ENCODE results near the gene TRPM3. TPM values are rescaled to one million over a fixed set of nuclear protein-coding genes. Genes with fewer than 3 reads are reported as not detected.

Gene TRPM3
- total RNA-seq, 2 experiments from 2014 or later = not detected

DNA sequence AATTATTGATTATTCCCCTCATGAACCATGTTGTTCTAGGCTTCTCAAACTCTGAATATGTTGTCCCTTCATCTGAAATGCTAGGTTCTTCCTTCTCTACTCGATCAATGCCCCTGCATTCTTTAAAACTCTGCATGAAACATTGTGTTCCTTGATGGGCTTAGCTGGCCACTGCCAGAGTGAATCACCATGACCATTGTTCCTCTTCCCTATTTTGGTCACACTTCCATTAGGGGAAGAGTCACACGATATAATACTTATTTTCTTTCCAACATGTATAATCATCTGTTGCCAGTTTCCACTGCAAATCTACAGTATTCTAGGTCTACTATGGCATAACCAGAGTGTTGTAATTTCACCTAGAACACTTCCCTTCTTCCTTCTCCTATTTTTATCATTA is 247.9 kb downstream of the TRPM3 start:
- Mint-ChIP-seq H3K27ac (no peak overlapping the region), H3K4me3 (no peak overlapping the region), H3K36me3 (no peaks in the 10 kb centered on the region), H3K9me3 (ENCODE audit: low read depth) (no peaks in the 10 kb centered on the region), H3K4me1 (no peaks in the 10 kb centered on the region), H3K27me3 (peaks cover 3% of the 10 kb centered on the region)
- CTCF ChIA-PET = no interaction called here
- no peak for DNase-seq
- ATAC-seq = no peak

DNA sequence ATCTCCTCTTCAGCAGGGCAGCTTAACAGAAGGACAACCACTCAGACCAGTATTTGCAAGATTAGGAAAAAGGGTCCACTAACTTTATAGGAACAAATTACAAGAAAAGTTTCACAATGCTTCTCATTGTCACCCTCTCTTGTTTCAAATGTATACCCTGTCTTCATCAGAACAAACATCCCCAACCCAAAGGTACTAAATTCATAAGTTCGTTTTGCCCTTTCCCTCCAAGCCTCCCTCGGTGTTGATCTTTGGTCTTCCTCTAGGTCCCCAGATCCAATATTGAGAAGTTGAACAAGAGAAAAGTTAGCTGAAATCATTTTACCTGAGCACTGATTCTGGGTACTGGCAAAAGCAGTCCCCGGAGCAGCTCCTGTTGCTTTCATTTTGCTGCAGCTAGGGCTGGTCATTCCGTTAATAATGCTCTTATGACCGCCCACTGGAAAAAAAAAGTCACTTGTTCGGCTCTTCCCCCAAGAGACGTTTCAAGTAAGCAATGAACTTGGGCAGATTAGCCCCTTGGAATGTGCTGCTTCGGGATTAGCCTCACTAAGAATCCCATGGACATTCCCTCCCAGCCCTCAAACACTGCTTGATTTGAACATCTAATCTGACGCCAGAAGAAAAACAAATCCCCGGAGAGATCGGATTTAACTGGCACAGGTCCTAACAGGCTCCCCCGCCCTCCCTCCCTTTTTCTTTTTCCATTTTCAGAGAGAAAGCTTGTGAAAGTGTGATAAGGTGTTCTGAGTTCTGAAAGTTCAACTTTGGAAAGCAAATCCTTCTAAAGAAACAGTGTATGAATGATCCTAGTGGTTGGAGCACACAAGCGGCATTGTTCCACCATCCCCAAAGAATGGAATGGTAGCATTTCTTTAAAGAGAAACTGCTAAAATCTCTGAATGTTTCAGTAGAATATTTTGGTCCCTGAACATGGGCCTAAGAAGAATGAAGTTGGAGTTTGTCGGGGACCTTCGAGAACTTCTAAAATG is 252.5 kb downstream of the TRPM3 start:
- Mint-ChIP-seq H3K36me3 (no peaks in the 10 kb centered on the region), H3K4me1 (no peaks in the 10 kb centered on the region), H3K4me3 (no peak overlapping the region), H3K27me3 (peaks cover 3% of the 10 kb centered on the region), H3K27ac (no peak overlapping the region), H3K9me3 (ENCODE audit: low read depth) (no peaks in the 10 kb centered on the region)
- ATAC-seq (no peak), DNase-seq (no peak)
- CTCF ChIA-PET = no interaction called here

DNA sequence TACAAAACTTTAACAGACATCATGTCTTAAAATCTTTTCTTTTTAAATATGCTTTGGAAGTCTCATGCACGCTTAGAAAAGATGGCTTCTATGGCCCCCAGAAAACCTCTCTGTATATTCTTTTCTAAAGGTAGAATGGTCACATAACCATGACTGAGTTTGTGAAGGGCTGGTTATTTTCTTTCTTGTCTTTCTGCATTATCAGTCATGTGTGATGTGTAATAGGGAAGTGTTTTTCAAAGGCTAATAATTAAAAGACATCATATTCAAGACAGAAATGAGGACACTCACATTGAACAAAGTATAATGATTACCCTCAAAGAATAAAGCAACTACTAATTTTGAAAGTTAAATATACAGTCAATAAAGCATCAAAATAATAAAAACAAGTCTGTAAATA is 253.4 kb downstream of the TRPM3 start:
- no peaks in the 10 kb centered on the region for H3K27me3 Mint-ChIP-seq
- CTCF ChIA-PET = no interaction called here
- ATAC-seq (no peak), DNase-seq (no peak)
- H3K4me1 Mint-ChIP-seq = no peaks in the 10 kb centered on the region
- no peak overlapping the region for H3K4me3 Mint-ChIP-seq
- H3K36me3 Mint-ChIP-seq = no peaks in the 10 kb centered on the region
- no peak overlapping the region for H3K27ac Mint-ChIP-seq
- H3K9me3 Mint-ChIP-seq (ENCODE audit: low read depth) = no peaks in the 10 kb centered on the region

GRCh38 chr9:70865471-70865870 is 255.9 kb downstream of the TRPM3 start:
- H3K27ac Mint-ChIP-seq = no peak overlapping the region
- no peaks in the 10 kb centered on the region for H3K36me3 Mint-ChIP-seq
- H3K4me3 Mint-ChIP-seq = no peak overlapping the region
- ATAC-seq (no peak), DNase-seq (no peak)
- CTCF ChIA-PET = no interaction called here
- no peaks in the 10 kb centered on the region for H3K27me3 Mint-ChIP-seq
- no peaks in the 10 kb centered on the region for H3K9me3 Mint-ChIP-seq (ENCODE audit: low read depth)
- no peaks in the 10 kb centered on the region for H3K4me1 Mint-ChIP-seq

- no peak for ATAC-seq
- H3K9me3 Mint-ChIP-seq (ENCODE audit: low read depth) = no peaks in the 10 kb centered on the region
- no peaks in the 10 kb centered on the region for H3K27me3 Mint-ChIP-seq
- CTCF ChIA-PET = interaction anchor here (1.0 kb wide), 1 partner anchor 37 kb away, joined by 3 read pairs; no protein-coding TSS in a partner anchor
- H3K4me1 Mint-ChIP-seq = no peaks in the 10 kb centered on the region
- H3K36me3 Mint-ChIP-seq = no peaks in the 10 kb centered on the region
- no peak for DNase-seq
- no peak overlapping the region for H3K27ac Mint-ChIP-seq
- no peak overlapping the region for H3K4me3 Mint-ChIP-seq
Observed at GRCh38 chr9:70861797-70862196, 259.6 kb downstream of the TRPM3 start.

DNA sequence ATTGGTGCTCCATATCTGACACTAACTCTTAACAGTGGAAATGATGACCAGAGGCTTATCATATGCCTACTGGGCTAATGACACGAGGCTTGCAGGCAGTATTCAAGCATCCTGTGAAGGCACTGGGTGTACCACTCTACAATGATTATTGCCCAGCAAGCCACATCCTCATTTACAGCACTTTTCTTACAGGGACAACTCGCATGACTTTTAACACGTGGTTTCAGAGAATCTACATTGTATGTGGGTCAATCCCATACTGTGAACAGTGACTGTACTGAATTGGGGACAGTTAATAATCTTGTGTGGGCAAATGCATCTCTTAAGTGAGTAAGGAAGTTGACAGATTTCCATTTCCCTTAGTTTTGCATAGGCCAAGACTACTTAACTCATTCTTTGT is 260.0 kb downstream of the TRPM3 start:
- ATAC-seq (no peak), DNase-seq (no peak)
- Mint-ChIP-seq H3K27ac (no peak overlapping the region), H3K4me1 (no peaks in the 10 kb centered on the region), H3K9me3 (ENCODE audit: low read depth) (no peaks in the 10 kb centered on the region), H3K4me3 (no peak overlapping the region), H3K27me3 (no peaks in the 10 kb centered on the region), H3K36me3 (no peaks in the 10 kb centered on the region)
- CTCF ChIA-PET = no interaction called here

DNA sequence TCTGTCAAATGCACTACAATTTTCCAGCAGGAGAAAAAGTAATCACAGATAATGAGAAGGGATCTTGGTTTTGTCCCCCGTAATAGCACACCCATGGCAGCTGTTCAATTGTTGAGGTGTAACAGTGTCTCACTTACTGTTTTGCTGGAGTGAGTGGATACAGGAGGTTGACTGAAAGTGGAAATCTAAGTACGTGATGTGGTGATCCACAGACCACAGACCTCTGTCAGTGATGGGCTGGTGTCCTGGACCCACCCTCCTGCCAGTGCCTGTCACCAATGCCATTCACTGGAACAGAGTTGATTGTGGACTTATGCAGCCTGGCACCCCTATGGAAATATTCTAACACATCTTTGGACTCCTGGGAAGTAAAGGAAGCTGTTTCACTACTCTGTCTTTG is 261.7 kb downstream of the TRPM3 start:
- CTCF ChIA-PET = no interaction called here
- Mint-ChIP-seq H3K4me3 (no peak overlapping the region), H3K36me3 (no peaks in the 10 kb centered on the region), H3K4me1 (no peaks in the 10 kb centered on the region), H3K9me3 (ENCODE audit: low read depth) (no peaks in the 10 kb centered on the region), H3K27me3 (no peaks in the 10 kb centered on the region), H3K27ac (no peak overlapping the region)
- ATAC-seq (no peak), DNase-seq (no peak)

DNA sequence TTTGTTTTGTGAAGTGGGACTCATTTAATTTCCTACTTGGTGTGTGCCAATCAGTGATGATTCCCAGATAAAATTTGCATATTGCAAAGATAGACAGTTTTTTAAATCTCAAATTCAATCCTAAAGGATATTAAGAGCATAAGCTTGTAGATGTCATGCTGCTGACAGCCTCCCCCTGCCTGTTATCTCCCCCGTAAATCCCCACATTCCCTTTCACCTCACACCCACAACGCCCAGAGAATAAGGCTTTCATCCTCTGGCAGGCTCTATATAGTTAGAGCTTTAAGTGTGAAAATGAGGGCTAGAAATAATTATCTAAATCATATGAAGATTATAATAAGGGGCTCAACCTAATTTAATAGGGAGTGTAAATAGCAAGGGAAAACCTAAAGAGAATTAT is 265.0 kb downstream of the TRPM3 start:
- DNase-seq (no peak), ATAC-seq (no peak)
- Mint-ChIP-seq H3K4me3 (no peak overlapping the region), H3K36me3 (no peaks in the 10 kb centered on the region), H3K9me3 (ENCODE audit: low read depth) (no peaks in the 10 kb centered on the region), H3K27ac (no peak overlapping the region), H3K27me3 (no peaks in the 10 kb centered on the region), H3K4me1 (no peaks in the 10 kb centered on the region)
- CTCF ChIA-PET = no interaction called here

- H3K4me1 Mint-ChIP-seq = no peaks in the 10 kb centered on the region
- H3K4me3 Mint-ChIP-seq = no peak overlapping the region
- no peak overlapping the region for H3K27ac Mint-ChIP-seq
- DNase-seq (no peak), ATAC-seq (no peak)
- no peaks in the 10 kb centered on the region for H3K9me3 Mint-ChIP-seq (ENCODE audit: low read depth)
- no peaks in the 10 kb centered on the region for H3K27me3 Mint-ChIP-seq
- no peaks in the 10 kb centered on the region for H3K36me3 Mint-ChIP-seq
- CTCF ChIA-PET = no interaction called here
Observed at GRCh38 chr9:70852711-70853240, 268.6 kb downstream of the TRPM3 start.

- H3K27me3 Mint-ChIP-seq = no peaks in the 10 kb centered on the region
- H3K9me3 Mint-ChIP-seq (ENCODE audit: low read depth) = no peaks in the 10 kb centered on the region
- CTCF ChIA-PET = no interaction called here
- no peak overlapping the region for H3K4me3 Mint-ChIP-seq
- no peak for ATAC-seq
- no peak overlapping the region for H3K27ac Mint-ChIP-seq
- H3K4me1 Mint-ChIP-seq = no peaks in the 10 kb centered on the region
- no peaks in the 10 kb centered on the region for H3K36me3 Mint-ChIP-seq
- no peak for DNase-seq
Observed at GRCh38 chr9:70840266-70840665, 281.2 kb downstream of the TRPM3 start.

DNA sequence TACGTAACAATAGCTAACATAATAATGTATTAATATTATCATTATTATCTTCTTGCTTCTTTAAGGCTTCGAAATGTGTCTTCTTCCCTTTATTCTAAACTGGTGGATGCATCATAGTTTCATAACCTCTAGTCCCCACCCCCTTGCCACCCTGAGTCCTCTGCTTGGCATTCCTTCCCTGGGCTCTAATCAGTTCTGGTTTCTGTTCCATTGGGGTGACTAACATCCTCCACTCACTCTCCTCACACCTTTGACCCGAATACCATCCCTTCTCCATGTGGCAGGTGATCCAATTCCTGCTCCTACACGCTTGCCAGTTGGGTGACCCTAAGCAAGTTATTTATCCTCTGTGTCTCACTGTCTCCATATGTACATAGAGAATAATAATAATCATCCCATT is 286.1 kb downstream of the TRPM3 start:
- Mint-ChIP-seq H3K27ac (no peak overlapping the region), H3K4me3 (no peak overlapping the region), H3K9me3 (ENCODE audit: low read depth) (no peaks in the 10 kb centered on the region), H3K27me3 (no peaks in the 10 kb centered on the region), H3K36me3 (no peaks in the 10 kb centered on the region), H3K4me1 (no peaks in the 10 kb centered on the region)
- CTCF ChIA-PET = no interaction called here
- ATAC-seq = no peak
- DNase-seq = no peak

DNA sequence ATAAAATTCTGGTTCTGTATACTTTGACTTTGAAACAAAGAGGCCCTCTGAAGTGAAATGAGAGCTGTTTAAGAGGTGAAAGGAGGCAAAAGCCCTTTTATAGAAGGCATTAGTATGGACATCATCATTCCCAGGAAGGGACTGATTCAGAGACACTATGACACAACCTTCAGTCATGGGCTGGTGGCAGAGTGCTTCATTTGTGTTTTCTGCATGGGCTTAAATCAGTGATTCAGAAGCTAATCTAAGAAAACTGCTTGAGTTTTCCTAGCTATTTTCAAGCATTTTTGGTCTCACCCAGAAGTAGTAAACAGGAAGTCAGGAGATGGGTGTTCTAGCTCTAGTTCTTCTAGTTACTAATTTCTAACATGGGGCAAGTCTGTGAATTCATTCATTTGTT is 288.9 kb downstream of the TRPM3 start:
- Mint-ChIP-seq H3K4me3 (no peak overlapping the region), H3K9me3 (ENCODE audit: low read depth) (no peaks in the 10 kb centered on the region), H3K36me3 (no peaks in the 10 kb centered on the region), H3K27ac (no peak overlapping the region), H3K4me1 (no peaks in the 10 kb centered on the region), H3K27me3 (peaks cover 2% of the 10 kb centered on the region)
- DNase-seq (no peak), ATAC-seq (no peak)
- CTCF ChIA-PET = no interaction called here

DNA sequence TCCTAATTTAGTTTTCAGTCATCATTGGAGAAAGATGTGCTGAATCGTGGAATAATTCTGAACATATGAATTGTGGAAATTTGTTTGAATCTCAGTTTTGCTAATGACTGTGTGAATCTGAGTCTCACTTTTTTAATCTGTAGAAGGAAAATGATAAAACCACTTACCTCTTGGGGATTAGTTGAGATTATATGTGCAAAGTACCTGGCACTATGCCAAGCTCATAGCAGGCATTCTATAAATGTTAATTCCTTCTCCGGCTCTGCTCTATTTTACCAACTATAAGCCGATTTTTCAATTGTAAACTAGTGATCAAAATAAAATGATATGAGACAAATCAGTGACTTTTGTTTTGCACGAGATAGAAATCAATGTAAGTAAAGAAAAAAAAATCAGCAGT is 290.8 kb downstream of the TRPM3 start:
- Mint-ChIP-seq H3K27me3 (peaks cover 2% of the 10 kb centered on the region), H3K9me3 (ENCODE audit: low read depth) (no peaks in the 10 kb centered on the region), H3K4me1 (no peaks in the 10 kb centered on the region), H3K4me3 (no peak overlapping the region), H3K27ac (no peak overlapping the region), H3K36me3 (no peaks in the 10 kb centered on the region)
- DNase-seq (no peak), ATAC-seq (no peak)
- CTCF ChIA-PET = interaction anchor here (1.0 kb wide), 1 partner anchor 49 kb away, joined by 3 read pairs; no protein-coding TSS in a partner anchor

- Mint-ChIP-seq H3K9me3 (ENCODE audit: low read depth) (no peaks in the 10 kb centered on the region), H3K27me3 (peaks cover 2% of the 10 kb centered on the region), H3K4me3 (no peak overlapping the region), H3K36me3 (no peaks in the 10 kb centered on the region), H3K4me1 (no peaks in the 10 kb centered on the region), H3K27ac (no peak overlapping the region)
- ATAC-seq (no peak), DNase-seq (no peak)
- CTCF ChIA-PET = interaction anchor here (1.0 kb wide), 1 partner anchor 48 kb away, joined by 3 read pairs; no protein-coding TSS in a partner anchor
Observed at GRCh38 chr9:70829591-70830265, 291.7 kb downstream of the TRPM3 start.

All from activated CD8-positive, alpha-beta memory T cell treated with anti-CD3 and anti-CD28 coated beads, Interleukin-2, amount 10 ng/mL, durations not matched to agents 7 days and 5 days (primary cell).